ENCODE results near the gene KCTD21.

GRCh38 chr11:78132475-78132874 is 56.0 kb downstream of the KCTD21 start:
- TF ChIP-seq, protein P1, sequence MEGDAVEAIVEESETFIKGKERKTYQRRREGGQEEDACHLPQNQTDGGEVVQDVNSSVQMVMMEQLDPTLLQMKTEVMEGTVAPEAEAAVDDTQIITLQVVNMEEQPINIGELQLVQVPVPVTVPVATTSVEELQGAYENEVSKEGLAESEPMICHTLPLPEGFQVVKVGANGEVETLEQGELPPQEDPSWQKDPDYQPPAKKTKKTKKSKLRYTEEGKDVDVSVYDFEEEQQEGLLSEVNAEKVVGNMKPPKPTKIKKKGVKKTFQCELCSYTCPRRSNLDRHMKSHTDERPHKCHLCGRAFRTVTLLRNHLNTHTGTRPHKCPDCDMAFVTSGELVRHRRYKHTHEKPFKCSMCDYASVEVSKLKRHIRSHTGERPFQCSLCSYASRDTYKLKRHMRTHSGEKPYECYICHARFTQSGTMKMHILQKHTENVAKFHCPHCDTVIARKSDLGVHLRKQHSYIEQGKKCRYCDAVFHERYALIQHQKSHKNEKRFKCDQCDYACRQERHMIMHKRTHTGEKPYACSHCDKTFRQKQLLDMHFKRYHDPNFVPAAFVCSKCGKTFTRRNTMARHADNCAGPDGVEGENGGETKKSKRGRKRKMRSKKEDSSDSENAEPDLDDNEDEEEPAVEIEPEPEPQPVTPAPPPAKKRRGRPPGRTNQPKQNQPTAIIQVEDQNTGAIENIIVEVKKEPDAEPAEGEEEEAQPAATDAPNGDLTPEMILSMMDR (IDR thresholded peaks at IDR 0.05) = no peak
- no peak for TF ChIP-seq POLR2A (IDR thresholded peaks at IDR 0.05)
- TF ChIP-seq POLR2AphosphoS5 (IDR thresholded peaks at IDR 0.05) = no peak
- no peak for TF ChIP-seq EP300 (IDR thresholded peaks at IDR 0.05)
